Measurements from ENCODE around the gene LRPPRC. TPM values are rescaled to one million over a fixed set of nuclear protein-coding genes. Genes with fewer than 3 reads are reported as not detected.
A peak's percentile ranks its signal among the peaks of the same experiment; 100 is the strongest.

Gene LRPPRC
- total RNA-seq, 1 donor from 2014 or later, result 38.4 TPM

DNA sequence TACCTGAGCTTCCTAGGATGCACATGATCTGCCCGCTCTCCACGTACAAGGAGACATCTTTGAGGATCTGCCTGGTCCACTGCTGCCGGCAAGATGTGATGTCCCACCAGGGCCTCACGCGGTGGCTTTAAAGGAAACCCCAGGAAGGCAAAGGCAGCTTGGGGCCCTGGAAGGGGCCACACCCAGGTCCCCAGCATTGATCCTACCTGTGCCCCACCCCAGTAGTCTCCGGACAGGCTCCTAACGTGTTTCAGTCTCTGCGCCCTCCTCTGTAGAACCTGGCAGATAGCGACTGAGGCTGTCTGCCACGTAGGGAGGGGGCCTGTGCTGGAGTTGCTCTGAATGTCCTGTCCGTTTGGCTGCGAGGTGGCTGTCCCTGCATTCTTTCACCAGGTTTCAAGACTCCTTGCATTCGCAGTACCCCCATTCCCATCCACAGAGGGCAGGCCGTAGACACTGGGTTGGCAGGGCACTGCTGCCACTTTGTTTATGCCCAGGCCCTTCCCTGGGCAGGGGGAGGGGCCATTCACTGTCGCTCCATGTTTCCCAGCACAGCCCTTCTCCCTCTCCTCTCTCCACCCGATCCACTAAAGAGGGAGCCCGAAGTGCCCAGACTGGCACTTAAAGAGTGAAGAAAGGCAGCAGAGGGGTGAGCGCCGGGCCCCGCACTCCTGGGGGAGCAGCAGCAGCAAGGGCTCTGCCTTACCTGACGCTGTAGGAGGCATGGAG lies 157.8 kb downstream of the LRPPRC start:
- peak; percentile 78 for DNase-seq (ENCODE audit: low spot score)
- peak; percentile 67 for ATAC-seq

DNA sequence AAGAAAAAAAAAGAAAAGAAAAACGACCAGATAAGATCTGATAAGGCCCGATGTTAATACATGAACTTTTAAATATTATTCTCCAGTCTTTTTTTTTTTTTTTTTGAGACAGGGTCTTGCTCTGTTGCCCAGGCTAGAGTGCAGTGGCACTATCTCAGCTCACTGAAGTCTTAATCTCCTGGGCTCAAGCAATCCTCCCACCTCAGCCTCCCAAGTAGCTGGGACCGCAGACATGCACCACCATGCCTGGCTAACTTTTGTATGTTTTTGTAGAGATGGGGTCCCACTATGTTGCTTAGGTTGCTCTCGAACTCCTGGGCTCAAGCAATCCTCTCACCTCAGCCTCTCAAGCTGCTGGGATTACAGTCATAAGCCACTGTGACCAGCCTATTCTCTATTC lies 158.8 kb downstream of the LRPPRC start:
- DNase-seq (ENCODE audit: low spot score), result no peak
- ATAC-seq, result no peak

Other genes with a start within 250 kb of the LRPPRC start
- gene DYNC2LI1, start 221.9 kb downstream of the LRPPRC start, total RNA-seq, result 5.1 TPM
- gene ABCG5, start 157.2 kb downstream of the LRPPRC start, total RNA-seq, result 57.0 TPM
- 121 TPM for gene ABCG8, start 157.0 kb downstream of the LRPPRC start, total RNA-seq
- 33.6 TPM for gene PPM1B, start 172.9 kb upstream of the LRPPRC start, total RNA-seq